Erythroblast (primary cell): ENCODE data around the gene STK24.

ENCODE experiments used
- GATA1 ChIP-seq: IDR thresholded peaks from 2 replicates; pipeline ENCODE4 v1.6.1; 2011; ENCODE audit warnings: low read depth, mild to moderate bottlenecking, control low read depth, low read length, moderate library complexity
- POLR2A ChIP-seq: IDR thresholded peaks from 2 replicates; pipeline ENCODE4 v1.6.1; 2011; ENCODE audit warnings: mild to moderate bottlenecking, low read length

DNA sequence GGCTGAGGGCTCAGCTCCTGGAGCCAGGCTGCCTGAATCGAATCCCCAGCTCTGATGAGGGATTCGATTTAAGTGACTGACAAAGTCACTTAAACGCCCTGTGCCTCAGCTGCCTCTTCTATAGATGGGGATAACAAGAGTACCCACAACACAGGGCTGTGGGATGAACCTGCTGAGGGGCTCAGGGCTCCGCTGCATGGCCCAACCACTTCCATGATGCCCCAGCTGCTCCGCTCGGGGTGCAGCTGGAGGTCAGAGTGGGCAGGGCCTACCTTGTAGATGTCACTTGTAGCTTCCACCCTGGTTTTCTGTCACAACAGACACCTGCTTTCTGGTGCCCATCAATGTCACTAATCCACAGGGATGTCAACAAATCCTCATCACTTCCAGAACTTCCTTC is 39.2 kb downstream of the STK24 start:
- TF ChIP-seq POLR2A (no peak), GATA1 (no peak)
